MM.1S (cell line): ENCODE data around the gene SYK.

Experiments
- DNase-seq: peaks from one replicate; pipeline ENCODE4 v3.0.0-alpha.2; 2015
- H2AFZ ChIP-seq: fragments of 300-600 bp; sonication (generic); 2 replicates; pipeline ENCODE4 v1.6.0; 2016; ENCODE audit warnings: antibody characterized with exemption, low read length
- H3F3A ChIP-seq: fragments of 300-600 bp; sonication (generic); 2 replicates; pipeline ENCODE4 v1.6.1; 2016; ENCODE audit warnings: mild to moderate bottlenecking, antibody characterized with exemption, low read length, moderate library complexity, mixed read lengths; ENCODE audit not compliant: insufficient read depth
- H3K27ac ChIP-seq: fragments of 300-600 bp; sonication (generic); 2 replicates; pipeline ENCODE4 v1.5.1; 2016; ENCODE audit warnings: mild to moderate bottlenecking, low read length
- H3K27me3 ChIP-seq: fragments of 300-600 bp; sonication (generic); replicated peaks from 2 replicates; pipeline ENCODE4 v1.6.0; 2016; ENCODE audit warnings: low read length; ENCODE audit not compliant: insufficient read depth
- H3K36me3 ChIP-seq: fragments of 300-600 bp; sonication (generic); replicated peaks from 2 replicates; pipeline ENCODE4 v1.6.1; 2016; ENCODE audit warnings: mild to moderate bottlenecking, low read length, mixed read lengths; ENCODE audit not compliant: insufficient read depth
- H3K4me1 ChIP-seq: fragments of 300-600 bp; sonication (generic); 2 replicates; pipeline ENCODE4 v1.6.1; 2016; ENCODE audit warnings: low read length, mixed read lengths
- H3K4me2 ChIP-seq: fragments of 300-600 bp; sonication (generic); 2 replicates; pipeline ENCODE4 v1.6.0; 2016; ENCODE audit warnings: low read depth, low read length
- H3K4me3 ChIP-seq: fragments of 300-600 bp; sonication (generic); 2 replicates; pipeline ENCODE4 v1.5.1; 2016; ENCODE audit warnings: low read length, mixed read lengths
- H3K79me2 ChIP-seq: fragments of 300-600 bp; sonication (generic); 2 replicates; pipeline ENCODE4 v1.6.1; 2016; ENCODE audit warnings: mixed run types, low read length, mixed read lengths
- H3K9ac ChIP-seq: fragments of 300-600 bp; sonication (generic); 2 replicates; pipeline ENCODE4 v1.6.1; 2016; ENCODE audit warnings: low read length, mixed read lengths
- H3K9me2 ChIP-seq: fragments of 300-600 bp; sonication (generic); replicated peaks from 2 replicates; pipeline ENCODE4 v1.6.1; 2016; ENCODE audit warnings: mild to moderate bottlenecking, low read length, mixed read lengths; ENCODE audit not compliant: insufficient read depth
- H3K9me3 ChIP-seq: fragments of 300-600 bp; sonication (generic); replicated peaks from 2 replicates; pipeline ENCODE4 v1.6.1; 2016; ENCODE audit warnings: mild to moderate bottlenecking, low read length, mixed read lengths; ENCODE audit not compliant: insufficient read depth
- H4K20me1 ChIP-seq: fragments of 300-600 bp; sonication (generic); 2 replicates; pipeline ENCODE4 v1.6.1; 2016; ENCODE audit warnings: mild to moderate bottlenecking, low read length, moderate library complexity, mixed read lengths; ENCODE audit not compliant: insufficient read depth
- EZH2 ChIP-seq: fragments of 300-600 bp; sonication (generic); optimal IDR thresholded peaks from 2 replicates; pipeline ENCODE3; 2017; ENCODE audit warnings: low read depth, mild to moderate bottlenecking, antibody characterized with exemption, low read length, mixed read lengths
- EZH2phosphoT487 ChIP-seq: fragments of 300-600 bp; sonication (generic); IDR thresholded peaks from 2 replicates; pipeline ENCODE4 v1.6.1; 2018; ENCODE audit warnings: antibody characterized with exemption, low read length
- TF ChIP-seq, protein P1 (sequence below): fragments of 300-600 bp; sonication (generic); IDR thresholded peaks from 2 replicates; pipeline ENCODE4 v1.5.1; 2016; ENCODE audit warnings: antibody characterized with exemption, low read length, mixed read lengths

Gene SYK

GRCh38 chr9:90873422-90873821 lies 71.8 kb downstream of the SYK start:
- Histone ChIP-seq H3K27me3 (no peaks in the 10 kb centered on the region), H3K4me2 (no peak overlapping the region), H3K36me3 (no peaks in the 10 kb centered on the region; the same call in 1 of the 2 replicates), H3K9ac (no peak overlapping the region), H2AFZ (no peak overlapping the region), H3K9me2 (no peaks in the 10 kb centered on the region), H3K4me3 (no peak overlapping the region), H3F3A (no peaks in the 10 kb centered on the region), H3K9me3 (no peaks in the 10 kb centered on the region), H3K4me1 (0 out of 2 replicates have a peak, but pooled peaks cover 4% of the 10 kb centered on the region), H3K79me2 (0 out of 2 replicates have a peak, but pooled peaks cover 3% of the 10 kb centered on the region), H3K27ac (no peak overlapping the region), H4K20me1 (no peaks in the 10 kb centered on the region)
- TF ChIP-seq EZH2phosphoT487, result no peak
- TF ChIP-seq, protein P1, sequence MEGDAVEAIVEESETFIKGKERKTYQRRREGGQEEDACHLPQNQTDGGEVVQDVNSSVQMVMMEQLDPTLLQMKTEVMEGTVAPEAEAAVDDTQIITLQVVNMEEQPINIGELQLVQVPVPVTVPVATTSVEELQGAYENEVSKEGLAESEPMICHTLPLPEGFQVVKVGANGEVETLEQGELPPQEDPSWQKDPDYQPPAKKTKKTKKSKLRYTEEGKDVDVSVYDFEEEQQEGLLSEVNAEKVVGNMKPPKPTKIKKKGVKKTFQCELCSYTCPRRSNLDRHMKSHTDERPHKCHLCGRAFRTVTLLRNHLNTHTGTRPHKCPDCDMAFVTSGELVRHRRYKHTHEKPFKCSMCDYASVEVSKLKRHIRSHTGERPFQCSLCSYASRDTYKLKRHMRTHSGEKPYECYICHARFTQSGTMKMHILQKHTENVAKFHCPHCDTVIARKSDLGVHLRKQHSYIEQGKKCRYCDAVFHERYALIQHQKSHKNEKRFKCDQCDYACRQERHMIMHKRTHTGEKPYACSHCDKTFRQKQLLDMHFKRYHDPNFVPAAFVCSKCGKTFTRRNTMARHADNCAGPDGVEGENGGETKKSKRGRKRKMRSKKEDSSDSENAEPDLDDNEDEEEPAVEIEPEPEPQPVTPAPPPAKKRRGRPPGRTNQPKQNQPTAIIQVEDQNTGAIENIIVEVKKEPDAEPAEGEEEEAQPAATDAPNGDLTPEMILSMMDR, result no peak
- no peak for TF ChIP-seq EZH2
- DNase-seq, result no peak

DNA sequence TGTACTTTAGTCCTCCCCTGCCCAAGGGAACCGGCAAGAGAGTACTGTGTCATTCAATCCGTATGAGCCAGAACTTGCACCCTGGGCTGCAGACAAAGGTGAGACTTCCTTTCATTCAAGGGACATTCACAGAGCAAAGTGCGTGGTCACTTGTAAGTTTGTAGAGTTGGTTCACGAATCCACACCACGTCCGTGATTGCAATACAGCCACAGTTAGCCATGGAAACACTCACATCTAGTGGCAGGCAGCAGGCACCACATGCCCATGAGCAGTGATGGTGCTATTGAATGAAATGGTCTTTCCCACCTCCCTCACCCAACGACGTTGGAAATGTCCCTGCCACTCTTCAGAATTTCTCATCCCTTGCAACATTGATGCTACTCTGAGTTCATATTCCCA lies 72.6 kb downstream of the SYK start:
- Histone ChIP-seq H4K20me1 (no peaks in the 10 kb centered on the region), H3K36me3 (no peaks in the 10 kb centered on the region; the same call in 1 of the 2 replicates), H3K9me2 (no peaks in the 10 kb centered on the region), H3K4me3 (no peak overlapping the region), H3K4me2 (no peak overlapping the region), H3K79me2 (0 out of 2 replicates have a peak, but pooled peaks cover 3% of the 10 kb centered on the region), H2AFZ (no peak overlapping the region), H3K27ac (no peak overlapping the region), H3K4me1 (no peaks in the 10 kb centered on the region), H3K9me3 (no peaks in the 10 kb centered on the region), H3K27me3 (no peaks in the 10 kb centered on the region), H3K9ac (no peak overlapping the region), H3F3A (no peaks in the 10 kb centered on the region)
- no peak for DNase-seq
- TF ChIP-seq, protein P1, result no peak
- TF ChIP-seq EZH2, result no peak
- TF ChIP-seq EZH2phosphoT487, result no peak

GRCh38 chr9:90878562-90878961 lies 76.9 kb downstream of the SYK start:
- DNase-seq, result no peak
- H3K9me3 ChIP-seq, result no peaks in the 10 kb centered on the region
- no peaks in the 10 kb centered on the region for H4K20me1 ChIP-seq
- no peaks in the 10 kb centered on the region for H3K9me2 ChIP-seq
- H3K79me2 ChIP-seq, result no peaks in the 10 kb centered on the region
- no peak overlapping the region for H3K9ac ChIP-seq
- peaks cover 16% of the 10 kb centered on the region for H3F3A ChIP-seq
- no peak for TF ChIP-seq EZH2
- TF ChIP-seq EZH2phosphoT487, result no peak
- TF ChIP-seq, protein P1, result no peak
- H3K27me3 ChIP-seq, result no peaks in the 10 kb centered on the region
- no peak overlapping the region for H3K4me3 ChIP-seq
- peaks cover 25% of the 10 kb centered on the region for H3K4me1 ChIP-seq
- no peak overlapping the region for H3K27ac ChIP-seq
- H2AFZ ChIP-seq, result no peak overlapping the region
- H3K36me3 ChIP-seq, result no peaks in the 10 kb centered on the region
- no peak overlapping the region for H3K4me2 ChIP-seq
